HG03175 (cell line): ENCODE results near the gene TACC2.

ENCODE experiments used
- ATAC-seq: cut with Tn5 transposase; IDR thresholded peaks from one replicate; pipeline ENCODE4 v1.9.1; 2021; ENCODE audit warnings: mild to moderate bottlenecking, moderate library complexity; ENCODE audit not compliant: unreplicated experiment

TACC2 gene

GRCh38 chr10:122029499-122030199 is 40.7 kb downstream of the TACC2 start:
- ATAC-seq = no peak

GRCh38 chr10:122030200-122030552 is 41.2 kb downstream of the TACC2 start:
- ATAC-seq = no peak

GRCh38 chr10:122033224-122033926 is 44.4 kb downstream of the TACC2 start:
- ATAC-seq = no peak

GRCh38 chr10:122034149-122034756 is 45.3 kb downstream of the TACC2 start:
- ATAC-seq = no peak

GRCh38 chr10:122040786-122041185 is 51.8 kb downstream of the TACC2 start:
- ATAC-seq = no peak

GRCh38 chr10:122042836-122043235 is 53.9 kb downstream of the TACC2 start:
- no peak for ATAC-seq

- ATAC-seq = no peak
These were observed 55.2 kb downstream of the TACC2 start for GRCh38 chr10:122044045-122044661.

- no peak for ATAC-seq
These were observed 55.8 kb downstream of the TACC2 start for GRCh38 chr10:122044713-122045112.

GRCh38 chr10:122045212-122045611 is 56.2 kb downstream of the TACC2 start:
- ATAC-seq = no peak

- no peak for ATAC-seq
These were observed 58.6 kb downstream of the TACC2 start for GRCh38 chr10:122047560-122047959.

GRCh38 chr10:122049076-122049475 is 60.1 kb downstream of the TACC2 start:
- ATAC-seq = no peak

- no peak for ATAC-seq
These were observed 61.3 kb downstream of the TACC2 start for GRCh38 chr10:122050311-122050710.

- no peak for ATAC-seq
These were observed 61.8 kb downstream of the TACC2 start for GRCh38 chr10:122050811-122051210.

- no peak for ATAC-seq
These were observed 62.8 kb downstream of the TACC2 start for GRCh38 chr10:122051609-122052385.

GRCh38 chr10:122052701-122053100 is 63.7 kb downstream of the TACC2 start:
- ATAC-seq = no peak

- ATAC-seq = no peak
These were observed 64.4 kb downstream of the TACC2 start for GRCh38 chr10:122053314-122053713.

GRCh38 chr10:122054048-122055025 is 65.4 kb downstream of the TACC2 start:
- ATAC-seq = no peak

- ATAC-seq = no peak
These were observed 66.3 kb downstream of the TACC2 start for GRCh38 chr10:122055252-122055651.

GRCh38 chr10:122056431-122057094 is 67.6 kb downstream of the TACC2 start:
- no peak for ATAC-seq
